ENCODE results near the gene PRUNE2.

Gene PRUNE2

GRCh38 chr9:76624391-76625048 lies 281.4 kb downstream of the PRUNE2 start:
- DNase-seq (ENCODE audit: low spot score) = no peak

GRCh38 chr9:76620996-76621395 lies 284.9 kb downstream of the PRUNE2 start:
- DNase-seq (ENCODE audit: low spot score) = no peak

- DNase-seq (ENCODE audit: low spot score) = no peak
Measured at GRCh38 chr9:76620581-76620980, 285.3 kb downstream of the PRUNE2 start.

GRCh38 chr9:76619640-76620039 lies 286.3 kb downstream of the PRUNE2 start:
- DNase-seq (ENCODE audit: low spot score) = no peak

- DNase-seq (ENCODE audit: low spot score) = no peak
Measured at GRCh38 chr9:76619197-76619596, 286.7 kb downstream of the PRUNE2 start.

- no peak for DNase-seq (ENCODE audit: low spot score)
Measured at GRCh38 chr9:76618762-76619161, 287.2 kb downstream of the PRUNE2 start.

GRCh38 chr9:76617497-76618175 lies 288.3 kb downstream of the PRUNE2 start:
- DNase-seq (ENCODE audit: low spot score) = no peak

GRCh38 chr9:76616780-76617179 lies 289.1 kb downstream of the PRUNE2 start:
- no peak for DNase-seq (ENCODE audit: low spot score)

GRCh38 chr9:76615177-76615603 lies 290.7 kb downstream of the PRUNE2 start:
- DNase-seq (ENCODE audit: low spot score) = no peak

GRCh38 chr9:76613974-76614373 lies 291.9 kb downstream of the PRUNE2 start:
- no peak for DNase-seq (ENCODE audit: low spot score)

GRCh38 chr9:76613150-76613781 lies 292.6 kb downstream of the PRUNE2 start:
- DNase-seq (ENCODE audit: low spot score) = no peak

- DNase-seq (ENCODE audit: low spot score) = no peak
Measured at GRCh38 chr9:76610011-76610352, 295.9 kb downstream of the PRUNE2 start.

- no peak for DNase-seq (ENCODE audit: low spot score)
Measured at GRCh38 chr9:76609285-76610010, 296.5 kb downstream of the PRUNE2 start.

GRCh38 chr9:76608575-76609273 lies 297.2 kb downstream of the PRUNE2 start:
- no peak for DNase-seq (ENCODE audit: low spot score)

- no peak for DNase-seq (ENCODE audit: low spot score)
Measured at GRCh38 chr9:76607730-76608436, 298.0 kb downstream of the PRUNE2 start.

GRCh38 chr9:76605321-76605900 lies 300.5 kb downstream of the PRUNE2 start:
- no peak for DNase-seq (ENCODE audit: low spot score)

- no peak for DNase-seq (ENCODE audit: low spot score)
Measured at GRCh38 chr9:76603931-76604570, 301.9 kb downstream of the PRUNE2 start.

- DNase-seq (ENCODE audit: low spot score) = no peak
Measured at GRCh38 chr9:76603448-76603895, 302.4 kb downstream of the PRUNE2 start.

GRCh38 chr9:76602199-76602598 lies 303.7 kb downstream of the PRUNE2 start:
- DNase-seq (ENCODE audit: low spot score) = no peak

GRCh38 chr9:76600007-76600615 lies 305.8 kb downstream of the PRUNE2 start:
- no peak for DNase-seq (ENCODE audit: low spot score)
